Measurements from ENCODE around the gene ARL14EPL. TPM values are rescaled to one million over a fixed set of nuclear protein-coding genes. Genes with fewer than 3 reads are reported as not detected.

Gene ARL14EPL
- total and polyA plus RNA-seq, 3 donors from 2014 or later: 0.21 TPM; not detected in 2

- no peak for DNase-seq
- Histone ChIP-seq H3K27ac (no peak overlapping the region), H3K36me3 (ENCODE audit: low read depth, missing control alignments) (no peaks in the 10 kb centered on the region), H3K27me3 (no peaks in the 10 kb centered on the region), H3K4me1 (no peaks in the 10 kb centered on the region), H3K4me3 (no peak overlapping the region), H3K9me3 (no peaks in the 10 kb centered on the region)
- TF ChIP-seq CTCF (IDR thresholded peaks at IDR 0.05): no peak
- TF ChIP-seq POLR2A (IDR thresholded peaks at IDR 0.05): no peak
- WGBS, 2 donors: 65 to 69% methylated on average over 5 of the region's 5 CpGs
- intact Hi-C loops (cut with DNase I; ENCODE audit: low total_unique reads): no loop called here
Measured at GRCh38 chr5:115992848-115993350, 39.4 kb upstream of the ARL14EPL start.

GRCh38 chr5:115995351-115995750 is 36.9 kb upstream of the ARL14EPL start:
- Histone ChIP-seq H3K27ac (no peak overlapping the region), H3K4me1 (no peaks in the 10 kb centered on the region), H3K4me3 (no peak overlapping the region), H3K27me3 (no peaks in the 10 kb centered on the region), H3K9me3 (no peaks in the 10 kb centered on the region), H3K36me3 (ENCODE audit: low read depth, missing control alignments) (no peaks in the 10 kb centered on the region)
- no peak for DNase-seq
- 88 to 95% methylated on average over 6 of the region's 6 CpGs for WGBS, 2 donors
- TF ChIP-seq POLR2A (IDR thresholded peaks at IDR 0.05) (no peak), CTCF (IDR thresholded peaks at IDR 0.05) (no peak)
- intact Hi-C loops (cut with DNase I; ENCODE audit: low total_unique reads): no loop called here

GRCh38 chr5:116002116-116002906 is 30.0 kb upstream of the ARL14EPL start:
- 86 to 89% methylated on average over 6 of the region's 6 CpGs for WGBS, 2 donors
- H3K27ac ChIP-seq: no peak overlapping the region
- TF ChIP-seq CTCF (IDR thresholded peaks at IDR 0.05): no peak
- TF ChIP-seq POLR2A (IDR thresholded peaks at IDR 0.05): no peak
- no peaks in the 10 kb centered on the region for H3K27me3 ChIP-seq
- no peaks in the 10 kb centered on the region for H3K9me3 ChIP-seq
- intact Hi-C loops (cut with DNase I; ENCODE audit: low total_unique reads): no loop called here
- DNase-seq: no peak
- H3K4me3 ChIP-seq: no peak overlapping the region
- H3K4me1 ChIP-seq: no peaks in the 10 kb centered on the region
- H3K36me3 ChIP-seq (ENCODE audit: low read depth, missing control alignments): no peaks in the 10 kb centered on the region

- Histone ChIP-seq H3K9me3 (no peaks in the 10 kb centered on the region), H3K27ac (no peak overlapping the region), H3K27me3 (no peaks in the 10 kb centered on the region), H3K4me3 (no peak overlapping the region), H3K36me3 (ENCODE audit: low read depth, missing control alignments) (no peaks in the 10 kb centered on the region), H3K4me1 (no peaks in the 10 kb centered on the region)
- no peak for DNase-seq
- TF ChIP-seq POLR2A (IDR thresholded peaks at IDR 0.05): no peak
- no peak for TF ChIP-seq CTCF (IDR thresholded peaks at IDR 0.05)
- WGBS, 2 donors: 49 to 79% methylated on average over 3 of the region's 3 CpGs
- intact Hi-C loops (cut with DNase I; ENCODE audit: low total_unique reads): no loop called here
Measured at GRCh38 chr5:116004248-116004647, 28.0 kb upstream of the ARL14EPL start.

- no peaks in the 10 kb centered on the region for H3K4me1 ChIP-seq
- H3K4me3 ChIP-seq: no peak overlapping the region
- 89 to 91% methylated on average over 3 of the region's 3 CpGs for WGBS, 2 donors
- no peaks in the 10 kb centered on the region for H3K27me3 ChIP-seq
- intact Hi-C loops (cut with DNase I; ENCODE audit: low total_unique reads): no loop called here
- H3K9me3 ChIP-seq: no peaks in the 10 kb centered on the region
- no peaks in the 10 kb centered on the region for H3K36me3 ChIP-seq (ENCODE audit: low read depth, missing control alignments)
- DNase-seq: no peak
- no peak overlapping the region for H3K27ac ChIP-seq
- TF ChIP-seq POLR2A (IDR thresholded peaks at IDR 0.05) (no peak), CTCF (IDR thresholded peaks at IDR 0.05) (no peak)
Measured at GRCh38 chr5:116009806-116010205, 22.5 kb upstream of the ARL14EPL start.
